Effector memory CD4-positive, alpha-beta T cell (primary cell): ENCODE results near the gene ABCA4.
"Not testable (repeated sequence)": the region's sequence is repeated elsewhere in the genome, so short reads cannot be mapped to it uniquely, and the experiment has no call there.

Experiments
- DNase-seq, 3 donors: peaks; one replicate each; pipeline ENCODE4 v3.0.0-alpha.2; 2020
- H3K27ac ChIP-seq: 2 replicates; pipeline ENCODE4 v1.7.0; 2013; ENCODE audit warnings: mild to moderate bottlenecking, low read length, moderate library complexity; ENCODE audit not compliant: insufficient read depth, poor library complexity, severe bottlenecking
- H3K27me3 ChIP-seq: replicated peaks from 2 replicates; pipeline ENCODE4 v1.7.0; 2013; ENCODE audit warnings: mild to moderate bottlenecking, low read length; ENCODE audit not compliant: insufficient read depth, control insufficient read depth, poor library complexity, severe bottlenecking
- H3K36me3 ChIP-seq: 2 replicates; pipeline ENCODE4 v1.7.0; 2013; ENCODE audit warnings: mild to moderate bottlenecking, low read length, moderate library complexity; ENCODE audit not compliant: control insufficient read depth, insufficient read depth
- H3K4me1 ChIP-seq: 2 replicates; pipeline ENCODE4 v1.7.0; 2013; ENCODE audit warnings: low read length, mild to moderate bottlenecking; ENCODE audit not compliant: control insufficient read depth, insufficient read depth, poor library complexity, severe bottlenecking
- H3K4me3 ChIP-seq: 2 replicates; pipeline ENCODE4 v1.7.0; 2013; ENCODE audit warnings: low read length, low read depth, mild to moderate bottlenecking; ENCODE audit not compliant: insufficient read depth, poor library complexity, severe bottlenecking
- H3K9me3 ChIP-seq: 2 replicates; pipeline ENCODE4 v1.7.0; 2013; ENCODE audit warnings: mild to moderate bottlenecking, low read length, moderate library complexity; ENCODE audit not compliant: control insufficient read depth

The ABCA4 gene

GRCh38 chr1:93958726-93959100 lies 162.2 kb downstream of the ABCA4 start:
- no peak for DNase-seq
- Histone ChIP-seq H3K4me3 (no peak overlapping the region), H3K36me3 (no peaks in the 10 kb centered on the region), H3K27ac (no peak overlapping the region), H3K4me1 (no peaks in the 10 kb centered on the region), H3K27me3 (no peaks in the 10 kb centered on the region), H3K9me3 (peaks cover 5% of the 10 kb centered on the region)

DNA sequence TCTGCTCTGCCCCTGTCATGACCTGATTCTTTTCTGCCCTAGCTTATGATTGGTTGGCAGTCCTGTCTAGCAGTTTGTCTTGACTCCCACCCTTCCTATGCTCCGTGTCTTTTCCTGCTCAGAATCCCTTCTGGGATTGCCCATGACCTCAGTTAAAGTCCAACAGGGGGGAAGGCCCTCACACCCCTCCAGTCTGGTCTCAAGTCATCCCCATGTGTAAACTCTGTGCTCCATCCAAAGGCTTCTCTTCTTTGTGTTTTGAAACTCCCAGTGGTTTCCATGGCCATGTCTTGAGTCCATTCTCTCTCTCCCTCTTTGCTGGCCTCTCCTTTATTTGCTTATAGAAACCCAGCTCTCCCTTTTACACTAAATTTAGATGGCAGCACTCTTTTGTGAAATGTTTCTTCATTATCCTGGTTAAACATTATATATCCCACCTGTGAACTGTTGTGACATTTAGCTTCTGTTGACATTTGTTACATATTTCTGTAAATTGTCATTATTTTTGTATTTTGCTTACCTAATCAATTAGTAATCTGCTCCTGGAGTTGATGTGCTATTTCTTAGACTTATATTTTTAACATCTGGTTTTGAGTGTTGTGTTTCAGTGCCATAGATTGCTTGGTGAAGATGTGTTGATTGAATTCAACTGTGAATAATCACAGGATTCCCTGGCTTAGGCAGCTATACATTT lies 162.8 kb downstream of the ABCA4 start:
- no peak overlapping the region for H3K4me3 ChIP-seq
- H3K9me3 ChIP-seq: peaks cover 5% of the 10 kb centered on the region
- no peak for DNase-seq
- H3K27ac ChIP-seq: no peak overlapping the region
- no peaks in the 10 kb centered on the region for H3K27me3 ChIP-seq
- H3K36me3 ChIP-seq: no peaks in the 10 kb centered on the region
- H3K4me1 ChIP-seq: no peaks in the 10 kb centered on the region

DNA sequence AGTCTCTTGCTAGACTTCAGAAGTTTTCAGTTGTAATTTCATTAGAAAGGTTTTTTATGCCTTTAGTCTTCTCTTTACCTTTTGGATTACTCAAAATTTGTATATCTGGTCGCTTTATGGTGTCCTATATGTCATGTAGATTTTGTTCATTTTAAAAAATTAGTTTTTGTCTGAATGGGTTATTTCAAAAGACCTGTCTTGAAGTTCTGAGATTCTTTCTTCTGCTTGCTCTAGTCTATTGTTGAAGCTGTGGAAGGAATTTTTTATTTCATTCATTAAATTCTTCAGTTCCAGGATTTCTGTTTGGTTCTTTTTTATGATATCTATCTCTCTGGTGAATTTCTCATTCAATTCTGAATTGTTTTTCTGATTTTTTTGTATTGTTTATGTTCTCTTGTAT lies 165.2 kb downstream of the ABCA4 start:
- H3K4me1 ChIP-seq: no peaks in the 10 kb centered on the region
- H3K4me3 ChIP-seq: no peak overlapping the region
- no peaks in the 10 kb centered on the region for H3K27me3 ChIP-seq
- H3K27ac ChIP-seq: no peak overlapping the region
- DNase-seq: no peak
- peaks cover 5% of the 10 kb centered on the region for H3K9me3 ChIP-seq
- H3K36me3 ChIP-seq: no peaks in the 10 kb centered on the region

DNA sequence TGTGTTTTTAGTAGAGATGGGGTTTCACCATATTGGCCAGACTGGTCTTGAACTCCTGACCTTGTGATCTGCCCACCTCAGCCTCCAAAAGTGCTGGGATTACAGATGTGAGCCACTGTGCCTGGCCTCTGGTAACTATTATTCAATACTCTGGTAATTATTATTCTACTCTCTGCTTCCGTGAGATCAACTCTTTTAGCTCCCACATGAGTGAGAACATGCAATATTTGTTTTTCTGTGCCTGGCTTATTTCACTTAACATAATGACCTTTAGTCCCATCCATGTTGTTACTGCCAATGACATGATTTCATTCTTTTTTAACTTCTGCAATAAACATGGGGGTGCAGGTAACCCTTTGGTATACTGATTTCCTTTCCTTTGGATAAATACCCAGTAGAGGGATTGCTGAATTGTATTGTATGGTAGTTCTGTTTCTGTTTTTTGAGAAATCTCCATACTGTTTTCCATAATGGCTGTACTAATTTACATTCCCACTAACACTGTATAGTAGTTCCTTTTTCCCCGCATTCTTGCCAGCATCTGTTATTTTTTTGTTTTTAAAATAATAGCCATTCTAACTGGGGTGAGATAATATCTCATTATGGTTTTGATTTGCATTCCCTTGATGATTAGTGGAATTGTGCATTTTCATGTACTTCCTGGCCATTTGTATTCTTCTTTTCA lies 173.8 kb downstream of the ABCA4 start:
- H3K4me1 ChIP-seq, H3K36me3 ChIP-seq, H3K9me3 ChIP-seq, DNase-seq, H3K4me3 ChIP-seq, H3K27me3 ChIP-seq, H3K27ac ChIP-seq: not testable (repeated sequence)
